OCI-LY7 (cell line): ENCODE measurements around the gene ATG16L2. TPM values are rescaled to one million over a fixed set of nuclear protein-coding genes. Genes with fewer than 3 reads are reported as not detected.
"Not testable (repeated sequence)": the region's sequence is repeated elsewhere in the genome, so short reads cannot be mapped to it uniquely, and the experiment has no call there.

Source experiments
- BruUV-seq: library from RNA; stranded (reverse); fragments of 400-500 nt; replicated peaks from 2 replicates; lab custom pipeline; 2021; lab: Mats Ljungman, UMichigan
- CTCF ChIA-PET: fragments of 300-600 bp; sonication (Branson Sonifier 250); formaldehyde crosslinking; loops from one replicate; lab custom pipeline; 2022; ENCODE audit warnings: antibody characterized with exemption; ENCODE audit not compliant: unreplicated experiment; lab: Charles Lee
- POLR2A ChIA-PET: fragments of 300-600 bp; sonication (Branson Sonifier 250); formaldehyde crosslinking; loops from one replicate; lab custom pipeline; 2022; ENCODE audit warnings: antibody characterized with exemption; lab: Charles Lee
- DNase-seq: peaks from one replicate; pipeline ENCODE4 v3.0.0-alpha.2; 2015; ENCODE audit warnings: low spot score
- H2AFZ ChIP-seq: fragments of 200-600 bp; sonication (generic), shearing (Covaris generic); 2 replicates; pipeline ENCODE4 v1.6.1; 2014; ENCODE audit warnings: mild to moderate bottlenecking, antibody characterized with exemption, low read length, moderate library complexity
- H3K27ac ChIP-seq: fragments of 200-600 bp; sonication (generic); 2 replicates; pipeline ENCODE4 v1.5.1; 2014; ENCODE audit warnings: mixed run types, low read depth, mild to moderate bottlenecking, moderate library complexity, low read length, inconsistent platforms; ENCODE audit not compliant: poor library complexity, severe bottlenecking
- H3K36me3 ChIP-seq: fragments of 200-600 bp; sonication (generic); 2 replicates; pipeline ENCODE4 v1.6.1; 2014; ENCODE audit warnings: mild to moderate bottlenecking, antibody characterized with exemption, low read length, moderate library complexity, mixed read lengths; ENCODE audit not compliant: insufficient read depth
- H3K4me1 ChIP-seq: fragments of 200-600 bp; sonication (generic); 2 replicates; pipeline ENCODE4 v1.5.1; 2014; ENCODE audit warnings: mild to moderate bottlenecking, low read length; ENCODE audit not compliant: insufficient read depth, poor library complexity, severe bottlenecking
- H3K4me2 ChIP-seq: fragments of 200-600 bp; sonication (generic); 2 replicates; pipeline ENCODE4 v1.6.1; 2014; ENCODE audit warnings: mild to moderate bottlenecking, low read length
- H3K4me3 ChIP-seq: fragments of 200-600 bp; sonication (generic); 2 replicates; pipeline ENCODE4 v1.5.1; 2014; ENCODE audit warnings: mild to moderate bottlenecking, low read depth, low read length; ENCODE audit not compliant: poor library complexity, severe bottlenecking
- H3K79me2 ChIP-seq: fragments of 200-600 bp; sonication (generic); 2 replicates; pipeline ENCODE4 v1.6.1; 2016; ENCODE audit warnings: low read depth, mild to moderate bottlenecking, low read length, moderate library complexity, mixed read lengths; ENCODE audit not compliant: insufficient read depth
- H3K9me2 ChIP-seq: fragments of 200-600 bp; sonication (generic); 2 replicates; pipeline ENCODE4 v1.6.1; 2016; ENCODE audit warnings: mild to moderate bottlenecking, low read length, mixed read lengths; ENCODE audit not compliant: insufficient read depth
- H3K9me3 ChIP-seq: fragments of 200-600 bp; sonication (generic); 2 replicates; pipeline ENCODE4 v1.6.1; 2014; ENCODE audit warnings: mild to moderate bottlenecking, mixed run types, low read length, mixed read lengths
- H4K20me1 ChIP-seq: fragments of 200-600 bp; sonication (generic); 2 replicates; pipeline ENCODE4 v1.6.1; 2014; ENCODE audit warnings: mild to moderate bottlenecking, antibody characterized with exemption, low read length, moderate library complexity, mixed read lengths; ENCODE audit not compliant: insufficient read depth
- EZH2phosphoT487 ChIP-seq: fragments of 200-600 bp; sonication (generic); IDR thresholded peaks from 2 replicates; pipeline ENCODE4 v1.6.1; 2018; ENCODE audit warnings: low read depth, borderline replicate concordance, mild to moderate bottlenecking, mixed run types, antibody characterized with exemption, low read length, moderate library complexity, mixed read lengths
- intact Hi-C: fragments of 100-400 bp; cut with micrococcal nuclease; formaldehyde crosslinking; loops from one replicate; pipeline ENCODE4 v1.10.0; 2022; ENCODE audit not compliant: unreplicated experiment
- total RNA-seq, 2 experiments: library from RNA; depleted of rRNA in 1 of 2; stranded (reverse); fragments of >200 nt in 1 of 2; shearing (Covaris generic) in 1 of 2; gene quantifications; 2 replicates each; pipeline ENCODE4 v1.2.3, GENCODE V29; 2014 to 2022
- TF ChIP-seq, protein P1 (sequence below): fragments of 200-600 bp; sonication (generic); conservative IDR thresholded peaks from 2 replicates; pipeline ENCODE4 v1.5.1; 2014; ENCODE audit warnings: mild to moderate bottlenecking, antibody characterized with exemption, low read length, moderate library complexity, mixed read lengths

Gene ATG16L2
- total RNA-seq, 2 experiments from 2014 or later = 103 to 108 TPM

DNA sequence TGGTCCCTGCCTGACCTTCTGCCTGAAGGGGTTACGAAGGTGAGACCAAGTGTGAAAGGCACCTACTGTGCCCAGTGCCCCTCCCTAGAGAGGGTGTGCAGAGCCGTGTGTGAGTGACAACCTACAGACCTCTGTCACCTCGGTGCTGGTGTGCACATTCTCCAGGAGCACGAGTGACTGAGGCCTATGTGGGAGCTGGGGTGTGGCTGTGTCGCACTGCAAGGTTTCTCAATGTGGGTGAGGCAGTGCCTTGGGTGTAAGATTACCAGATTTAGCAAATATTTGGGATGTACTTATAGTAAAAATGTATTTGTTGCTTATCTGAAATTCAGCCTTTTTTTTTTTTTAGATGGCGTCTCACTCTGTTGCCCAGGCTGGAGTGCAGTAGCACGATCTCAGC lies 26.0 kb upstream of the ATG16L2 start:
- H3K4me2 ChIP-seq = no peak overlapping the region

DNA sequence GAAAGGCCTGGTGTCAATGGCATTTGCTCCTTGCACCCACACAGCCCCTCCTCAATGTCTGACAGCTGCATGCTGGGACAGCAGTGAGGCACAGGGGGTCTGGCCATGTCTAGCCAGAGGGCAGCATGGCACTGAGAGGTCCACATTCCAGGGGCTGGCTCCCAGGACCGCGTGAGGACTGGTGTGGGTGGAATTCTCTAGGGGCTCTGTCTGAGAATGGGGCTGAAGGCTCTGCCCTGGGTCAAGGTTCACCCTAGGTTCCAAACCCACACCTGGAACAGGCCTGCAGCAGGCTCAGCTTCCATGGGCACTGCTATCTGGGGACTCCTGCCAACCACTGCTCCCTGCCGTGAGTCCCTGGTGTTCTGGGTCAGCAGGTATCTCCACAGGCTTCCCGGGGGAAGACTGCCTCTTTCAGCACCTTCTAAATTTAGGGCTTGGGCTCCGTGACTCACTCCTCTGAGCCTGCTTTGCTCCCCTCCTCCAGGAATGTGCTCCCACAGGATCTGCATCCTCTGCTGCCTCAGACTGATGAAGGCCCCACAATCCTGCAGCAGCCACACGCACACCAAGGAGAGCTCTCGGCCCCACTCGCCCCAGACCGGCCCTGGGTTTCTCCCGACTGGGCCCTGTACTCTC lies 24.6 kb upstream of the ATG16L2 start:
- no peak for DNase-seq
- Histone ChIP-seq H3K4me1 (peaks cover 32% of the 10 kb centered on the region), H3K9me2 (no peaks in the 10 kb centered on the region), H2AFZ (no peak overlapping the region), H3K4me3 (no peak overlapping the region), H3K9me3 (no peaks in the 10 kb centered on the region), H4K20me1 (no peaks in the 10 kb centered on the region), H3K36me3 (no peaks in the 10 kb centered on the region), H3K79me2 (no peaks in the 10 kb centered on the region), H3K4me2 (no peak overlapping the region), H3K27ac (no peak overlapping the region)
- ChIA-PET CTCF (no interaction called here), POLR2A (no interaction called here)
- intact Hi-C loops = no loop called here
- BruUV-seq = no TSS peak
- TF ChIP-seq, protein P1, sequence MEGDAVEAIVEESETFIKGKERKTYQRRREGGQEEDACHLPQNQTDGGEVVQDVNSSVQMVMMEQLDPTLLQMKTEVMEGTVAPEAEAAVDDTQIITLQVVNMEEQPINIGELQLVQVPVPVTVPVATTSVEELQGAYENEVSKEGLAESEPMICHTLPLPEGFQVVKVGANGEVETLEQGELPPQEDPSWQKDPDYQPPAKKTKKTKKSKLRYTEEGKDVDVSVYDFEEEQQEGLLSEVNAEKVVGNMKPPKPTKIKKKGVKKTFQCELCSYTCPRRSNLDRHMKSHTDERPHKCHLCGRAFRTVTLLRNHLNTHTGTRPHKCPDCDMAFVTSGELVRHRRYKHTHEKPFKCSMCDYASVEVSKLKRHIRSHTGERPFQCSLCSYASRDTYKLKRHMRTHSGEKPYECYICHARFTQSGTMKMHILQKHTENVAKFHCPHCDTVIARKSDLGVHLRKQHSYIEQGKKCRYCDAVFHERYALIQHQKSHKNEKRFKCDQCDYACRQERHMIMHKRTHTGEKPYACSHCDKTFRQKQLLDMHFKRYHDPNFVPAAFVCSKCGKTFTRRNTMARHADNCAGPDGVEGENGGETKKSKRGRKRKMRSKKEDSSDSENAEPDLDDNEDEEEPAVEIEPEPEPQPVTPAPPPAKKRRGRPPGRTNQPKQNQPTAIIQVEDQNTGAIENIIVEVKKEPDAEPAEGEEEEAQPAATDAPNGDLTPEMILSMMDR = no peak
- TF ChIP-seq EZH2phosphoT487 = no peak

More for the DNA sequence above, 26.0 kb upstream of the ATG16L2 start:
- intact Hi-C loops = no loop called here
- H3K27ac ChIP-seq = no peak overlapping the region
- H4K20me1 ChIP-seq = no peaks in the 10 kb centered on the region
- no peak overlapping the region for H3K4me3 ChIP-seq
- no peaks in the 10 kb centered on the region for H3K9me3 ChIP-seq
- no peak overlapping the region for H2AFZ ChIP-seq
- no TSS peak for BruUV-seq
- ChIA-PET CTCF (interaction anchor here (0.5 kb wide), 1 partner anchor 51 kb away, joined by 3 read pairs; no protein-coding TSS in a partner anchor), POLR2A (no interaction called here)
- H3K4me1 ChIP-seq = peaks cover 23% of the 10 kb centered on the region
- no peak for DNase-seq
- TF ChIP-seq, protein P1 = no peak
- no peak for TF ChIP-seq EZH2phosphoT487
- no peaks in the 10 kb centered on the region for H3K36me3 ChIP-seq
- no peaks in the 10 kb centered on the region for H3K9me2 ChIP-seq
- no peaks in the 10 kb centered on the region for H3K79me2 ChIP-seq

DNA sequence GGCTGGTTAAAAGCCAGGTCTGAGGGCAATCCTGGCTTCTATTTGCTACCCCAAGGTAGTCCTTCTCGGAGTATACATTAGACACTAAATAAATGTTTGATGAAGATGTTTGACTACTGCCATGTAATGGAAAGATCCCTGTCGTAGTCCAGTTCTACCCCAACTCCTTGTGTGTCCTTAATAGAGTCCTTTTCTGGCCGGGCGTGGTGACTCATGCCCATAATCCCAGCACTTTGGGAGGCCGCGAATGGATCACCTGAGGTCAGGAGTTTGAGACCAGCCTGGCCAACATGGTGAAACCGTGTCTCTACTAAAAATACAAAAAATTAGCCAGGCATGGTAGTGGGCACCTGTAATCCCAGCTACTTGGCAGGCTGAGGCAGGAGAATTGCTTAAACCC lies 23.0 kb upstream of the ATG16L2 start:
- peaks cover 33% of the 10 kb centered on the region for H3K4me1 ChIP-seq
- H3K4me3 ChIP-seq, H3K9me2 ChIP-seq, H2AFZ ChIP-seq, DNase-seq, CTCF ChIA-PET, H3K9me3 ChIP-seq, POLR2A ChIA-PET, intact Hi-C loops, H3K36me3 ChIP-seq, H3K4me2 ChIP-seq, H4K20me1 ChIP-seq, H3K79me2 ChIP-seq, H3K27ac ChIP-seq, BruUV-seq: not testable (repeated sequence)
